SK-N-MC (cell line): ENCODE data around the gene PPM1L.

Source experiments
- EZH2 ChIP-seq: fragments of 200-600 bp; sonication (generic); IDR thresholded peaks from one replicate; pipeline ENCODE4 v1.6.1; 2017; ENCODE audit warnings: antibody characterized with exemption
- FOXP2 ChIP-seq: optimal IDR thresholded peaks from 2 replicates; pipeline ENCODE3; 2011; ENCODE audit warnings: mild to moderate bottlenecking, moderate library complexity; ENCODE audit not compliant: insufficient read depth; ENCODE audit errors: extremely low read length, control extremely low read depth
- POLR2AphosphoS5 ChIP-seq: IDR thresholded peaks from 2 replicates; pipeline ENCODE4 v1.6.1; 2012; ENCODE audit warnings: mild to moderate bottlenecking, low read depth, low read length, borderline replicate concordance

- TF ChIP-seq POLR2AphosphoS5, result no peak
- no peak for TF ChIP-seq EZH2
- TF ChIP-seq FOXP2, result no peak
Observed at GRCh38 chr3:160828880-160829279, 72.8 kb downstream of the PPM1L start.
